Ishikawa (cell line): ENCODE measurements around the gene IL1RAPL1.

Experiments
- CEBPB ChIP-seq: IDR thresholded peaks from 2 replicates; pipeline ENCODE4 v1.6.1; 2012
- CREB1 ChIP-seq: IDR thresholded peaks from 2 replicates; pipeline ENCODE4 v1.6.1; 2012; ENCODE audit warnings: low read depth
- EGR1 ChIP-seq: IDR thresholded peaks from 2 replicates; pipeline ENCODE4 v1.6.1; 2012
- EP300 ChIP-seq: IDR thresholded peaks from 2 replicates; pipeline ENCODE4 v1.6.1; 2012; ENCODE audit warnings: borderline replicate concordance
- FOXM1 ChIP-seq: IDR thresholded peaks from 2 replicates; pipeline ENCODE4 v1.6.1; 2012; ENCODE audit warnings: low read depth, borderline replicate concordance
- MAX ChIP-seq: IDR thresholded peaks from 2 replicates; pipeline ENCODE4 v1.6.1; 2012
- NFIC ChIP-seq: IDR thresholded peaks from 2 replicates; pipeline ENCODE4 v1.6.1; 2012
- RAD21 ChIP-seq: IDR thresholded peaks from 2 replicates; pipeline ENCODE4 v1.6.1; 2012; ENCODE audit warnings: low read depth
- REST ChIP-seq: IDR thresholded peaks from 2 replicates; pipeline ENCODE4 v1.6.1; 2012; ENCODE audit warnings: low read depth, mild to moderate bottlenecking
- TAF1 ChIP-seq: IDR thresholded peaks from 2 replicates; pipeline ENCODE4 v1.6.1; 2012; ENCODE audit warnings: low read depth, mild to moderate bottlenecking
- TCF12 ChIP-seq: IDR thresholded peaks from 2 replicates; pipeline ENCODE4 v1.6.1; 2012; ENCODE audit warnings: low read depth
- TEAD4 ChIP-seq: IDR thresholded peaks from 2 replicates; pipeline ENCODE4 v1.6.1; 2012
- USF1 ChIP-seq: IDR thresholded peaks from 2 replicates; pipeline ENCODE4 v1.6.1; 2012
- YY1 ChIP-seq: IDR thresholded peaks from 2 replicates; pipeline ENCODE4 v1.6.1; 2012; ENCODE audit warnings: low read depth
- ZBTB7A ChIP-seq: IDR thresholded peaks from 2 replicates; pipeline ENCODE4 v1.6.1; 2012; ENCODE audit warnings: low read depth

The IL1RAPL1 gene

GRCh38 chrX:29274517-29274916, 687.3 kb downstream of the IL1RAPL1 start:
- TF ChIP-seq RAD21 (no peak), EGR1 (no peak), TCF12 (no peak), USF1 (no peak), EP300 (no peak), ZBTB7A (no peak), NFIC (no peak), CEBPB (no peak), TAF1 (no peak), MAX (no peak), REST (no peak), YY1 (no peak), FOXM1 (no peak), TEAD4 (no peak), CREB1 (no peak)

- no peak for TF ChIP-seq EGR1
- no peak for TF ChIP-seq MAX
- no peak for TF ChIP-seq EP300
- TF ChIP-seq TAF1: no peak
- no peak for TF ChIP-seq TCF12
- TF ChIP-seq FOXM1: no peak
- no peak for TF ChIP-seq REST
Measured at GRCh38 chrX:29275928-29276327, 688.7 kb downstream of the IL1RAPL1 start.

- TF ChIP-seq CREB1: no peak
- no peak for TF ChIP-seq EP300
- TF ChIP-seq CEBPB: no peak
- no peak for TF ChIP-seq USF1
- no peak for TF ChIP-seq FOXM1
- TF ChIP-seq EGR1: no peak
- no peak for TF ChIP-seq NFIC
- TF ChIP-seq TCF12: no peak
- no peak for TF ChIP-seq ZBTB7A
- TF ChIP-seq RAD21: no peak
- TF ChIP-seq MAX: no peak
- no peak for TF ChIP-seq TAF1
- no peak for TF ChIP-seq YY1
- TF ChIP-seq TEAD4: no peak
- TF ChIP-seq REST: no peak
Measured at GRCh38 chrX:29281078-29281742, 694.0 kb downstream of the IL1RAPL1 start.

GRCh38 chrX:29285664-29286063, 698.4 kb downstream of the IL1RAPL1 start:
- TF ChIP-seq REST (no peak), EGR1 (no peak), TAF1 (no peak), EP300 (no peak), RAD21 (no peak), CEBPB (no peak), NFIC (no peak), TEAD4 (no peak), FOXM1 (no peak)
